GM12878 (cell line): Measurements from ENCODE around the gene TXNDC5. TPM values are rescaled to one million over a fixed set of nuclear protein-coding genes. Genes with fewer than 3 reads are reported as not detected.

Experiments
- ATAC-seq: fragments of 200-7000 bp; cut with Tn5 transposase; 3 replicates; pipeline ENCODE4 v1.9.1; 2020; ENCODE audit warnings: mild to moderate bottlenecking, moderate library complexity
- BruUV-seq: library from RNA; stranded (reverse); fragments of 400-500 nt; replicated peaks from 2 replicates; lab custom pipeline; 2021; lab: Mats Ljungman, UMichigan
- CTCF ChIA-PET: fragments of 300-600 bp; sonication (Branson Sonifier 250); formaldehyde crosslinking; extraction: SDS; loops from one replicate; lab custom pipeline; 2021; ENCODE audit warnings: inconsistent platforms; lab: Yijun Ruan, JAX
- POLR2A ChIA-PET: fragments of 350-600 bp; formaldehyde crosslinking; extraction: SDS; loops from one replicate; lab custom pipeline; 2021; ENCODE audit warnings: inconsistent platforms; lab: Charles Lee
- RAD21 ChIA-PET: fragments of 300-600 bp; sonication (Branson Sonifier 250); formaldehyde crosslinking; loops from one replicate; lab custom pipeline; 2023; ENCODE audit warnings: antibody characterized with exemption; ENCODE audit not compliant: unreplicated experiment; lab: Charles Lee
- SMC1A ChIA-PET: fragments of 300-600 bp; sonication (Branson Sonifier 250); formaldehyde crosslinking; loops from one replicate; lab custom pipeline; 2023; ENCODE audit not compliant: unreplicated experiment, uncharacterized antibody; lab: Charles Lee
- DNase-seq: peaks from one replicate; pipeline ENCODE4 v3.0.0-alpha.2; 2011; ENCODE audit warnings: low read depth, low spot score
- FAIRE-seq: peaks from 3 replicates; lab custom pipeline; 2011; peaks lifted over from hg19 to GRCh38; lab: Jason Lieb, UNC
- H2AFZ ChIP-seq: 2 replicates; pipeline ENCODE4 v1.6.0; 2011; ENCODE audit warnings: low read depth, low read length, control low read depth; ENCODE audit not compliant: control insufficient read depth
- H3K27ac ChIP-seq: 2 replicates; pipeline ENCODE4 v1.5.1; 2011; ENCODE audit warnings: control low read depth; ENCODE audit not compliant: control insufficient read depth, insufficient read depth
- H3K27me3 ChIP-seq, 2 experiments: replicated peaks in 1 of 2; 2 replicates each; pipeline versions ENCODE4 v1.6.0 to v1.6.1; 2011; ENCODE audit warnings: low read length in 1 of 2; ENCODE audit not compliant: control insufficient read depth in 2 of 2, insufficient read depth in 2 of 2
- H3K36me3 ChIP-seq, 2 experiments: 2 replicates each; pipeline ENCODE4 v1.5.1; 2011; ENCODE audit warnings: low read length in 1 of 2; ENCODE audit not compliant: control insufficient read depth in 2 of 2, insufficient read depth in 2 of 2
- H3K4me1 ChIP-seq: 2 replicates; pipeline ENCODE4 v1.6.1; 2011; ENCODE audit warnings: mild to moderate bottlenecking, low read length, moderate library complexity, mixed read lengths; ENCODE audit not compliant: control insufficient read depth, insufficient read depth
- H3K4me2 ChIP-seq: 2 replicates; pipeline ENCODE4 v1.6.0; 2011; ENCODE audit warnings: control low read depth; ENCODE audit not compliant: control insufficient read depth, insufficient read depth
- H3K4me3 ChIP-seq: fragments of 200-600 bp; sonication (generic); 2 replicates; pipeline ENCODE4 v1.5.1; 2016
- H3K79me2 ChIP-seq: 2 replicates; pipeline ENCODE4 v1.6.0; 2011; ENCODE audit warnings: low read length; ENCODE audit not compliant: control insufficient read depth, insufficient read depth
- H3K9ac ChIP-seq: 2 replicates; pipeline ENCODE4 v1.8.0; 2011; ENCODE audit warnings: low read length, control low read depth, mixed read lengths; ENCODE audit not compliant: control insufficient read depth, insufficient read depth
- H3K9me3 ChIP-seq: replicated peaks from 3 replicates; pipeline ENCODE4 v1.5.1; 2011; ENCODE audit warnings: mild to moderate bottlenecking, low read length; ENCODE audit not compliant: control insufficient read depth, insufficient read depth
- H4K20me1 ChIP-seq: 2 replicates; pipeline ENCODE4 v1.6.0; 2011; ENCODE audit not compliant: control insufficient read depth, insufficient read depth
- BCL11A ChIP-seq: IDR thresholded peaks from 2 replicates; pipeline ENCODE4 v1.6.1; 2011; ENCODE audit warnings: low read depth, low read length
- FOXM1 ChIP-seq: IDR thresholded peaks from 2 replicates; pipeline ENCODE4 v1.6.1; 2012; ENCODE audit warnings: low read depth, mild to moderate bottlenecking, inconsistent platforms, low read length, moderate library complexity
- HDGF ChIP-seq: fragments of 450-650 bp; IDR thresholded peaks from 2 replicates; pipeline ENCODE4 v1.6.1; 2016; ENCODE audit warnings: antibody characterized with exemption
- IRF4 ChIP-seq: IDR thresholded peaks from 2 replicates; pipeline ENCODE4 v1.6.1; 2011; ENCODE audit warnings: low read depth, low read length
- MYB ChIP-seq: fragments of 150-350 bp; IDR thresholded peaks from 2 replicates; pipeline ENCODE4 v1.6.1; 2014; ENCODE audit warnings: mild to moderate bottlenecking, low read depth, low read length, borderline replicate concordance
- PML ChIP-seq: IDR thresholded peaks from 2 replicates; pipeline ENCODE4 v1.6.1; 2012; ENCODE audit warnings: low read length, inconsistent platforms
- SMC3 ChIP-seq: IDR thresholded peaks from 2 replicates; pipeline ENCODE4 v1.6.1; 2011; ENCODE audit warnings: low read length, improper control_type of control experiment, borderline replicate concordance
- TCF7 ChIP-seq: IDR thresholded peaks from 2 replicates; pipeline ENCODE4 v1.6.1; 2014; ENCODE audit warnings: antibody characterized with exemption, borderline replicate concordance
- ZNF24 ChIP-seq: fragments of 450-650 bp; IDR thresholded peaks from 2 replicates; pipeline ENCODE4 v1.6.1; 2017; ENCODE audit warnings: antibody characterized with exemption, mild to moderate bottlenecking
- ZNF384 ChIP-seq: IDR thresholded peaks from 2 replicates; pipeline ENCODE4 v1.6.1; 2012; ENCODE audit warnings: low read depth, mild to moderate bottlenecking, low read length, improper control_type of control experiment, borderline replicate concordance
- WGBS: methylation state at CpG from one replicate; pipeline ENCODE4 v1.1.6; 2016; ENCODE audit warnings: low lambda C conversion rate; ENCODE audit not compliant: insufficient replicate concordance, insufficient coverage; ENCODE audit errors: missing lambda C conversion rate; 5-methylcytosine and 5-hydroxymethylcytosine counted together
- in situ Hi-C: fragments of 300-500 bp; cut with MboI; formaldehyde crosslinking; loops from 9 replicates; pipeline ENCODE4 v1.14.3; 2018; ENCODE audit warnings: mixed read lengths
- intact Hi-C: fragments of 100-400 bp; cut with micrococcal nuclease; formaldehyde crosslinking; loops from one replicate; pipeline ENCODE4 v1.14.2; 2022; ENCODE audit not compliant: unreplicated experiment
- polyA plus RNA-seq, 11 experiments: library from polyadenylated mRNA; depleted of rRNA in 4 of 11; unstranded in 6 of 11; stranded (reverse) in 5 of 11; fragments of >200 nt; fragmentation: Nextera tagmentation in 4 of 11; fragmentation: Illumina TruSeq in 1 of 11; extraction: Ambion mirVana in 4 of 11; extraction: Trizol in 1 of 11; gene quantifications; 1 replicate in 1 of 11; 2 replicates in 10 of 11; pipeline versions ENCODE4 v1.2.1 to v1.2.3, GENCODE V29; 2011 to 2016; ENCODE audit warnings: inconsistent platforms in 2 of 11, missing spikeins in 2 of 11, low read depth in 1 of 11
- total RNA-seq, 4 experiments: library from RNA; depleted of rRNA in 3 of 4; stranded (reverse); fragments of >200 nt in 3 of 4; fragmentation: Illumina TruSeq in 1 of 4; extraction: Trizol in 1 of 4; gene quantifications; 2 replicates each; pipeline versions ENCODE4 v1.2.1 to v1.2.3, GENCODE V29; 2013 to 2021
- TF ChIP-seq, protein P1 (sequence below): fragments of 450-650 bp; IDR thresholded peaks from 2 replicates; pipeline ENCODE4 v1.6.1; 2016; ENCODE audit warnings: mild to moderate bottlenecking
- TF ChIP-seq, protein P2 (sequence below): fragments of 450-650 bp; IDR thresholded peaks from 2 replicates; pipeline ENCODE4 v1.6.1; 2014; ENCODE audit warnings: mild to moderate bottlenecking

Gene TXNDC5
- total and polyA plus RNA-seq, 10 of the 15 experiments (the other 5 are each of a cell fraction or from before 2014, with no cell fraction given), result 7.2 to 181 (median 132) TPM

DNA sequence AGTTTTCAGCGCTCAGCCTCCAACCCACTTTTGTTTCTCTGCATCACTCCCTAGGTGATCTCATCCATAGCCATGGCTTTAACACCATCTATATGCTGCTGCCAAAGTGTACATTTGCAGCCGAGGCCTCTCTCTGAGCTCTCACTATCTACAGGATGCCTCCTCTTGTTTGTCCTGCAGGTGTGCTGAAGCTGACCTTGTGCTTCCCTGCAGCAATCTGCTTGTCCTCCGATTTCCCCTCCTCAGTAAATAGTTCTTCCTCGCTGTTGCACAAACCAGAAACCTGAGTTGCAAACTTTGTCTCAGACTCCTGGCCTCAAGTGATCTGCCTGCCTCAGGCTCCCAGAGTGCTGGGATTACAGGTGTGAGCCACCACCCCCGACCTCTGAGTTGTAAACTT lies 3.7 kb upstream of the TXNDC5 start:
- ATAC-seq (no peak), DNase-seq (no peak), FAIRE-seq (no peak)
- no TSS peak for BruUV-seq
- Histone ChIP-seq H3K27me3 (peaks cover 0 to 3% of the 10 kb centered on the region in 2 experiments; a peak in 2 of 4 replicates), H3K4me3 (no peak overlapping the region), H3K79me2 (peaks cover 10% of the 10 kb centered on the region), H3K9me3 (no peaks in the 10 kb centered on the region; the same call in 2 of the 3 replicates), H3K36me3 (0 out of 4 replicates have a peak, but pooled peaks cover 0 to under 1% of the 10 kb centered on the region in 2 experiments), H2AFZ (no peak overlapping the region), H3K9ac (no peak overlapping the region), H4K20me1 (no peaks in the 10 kb centered on the region), H3K4me1 (peaks cover 67% of the 10 kb centered on the region), H3K27ac (no peak overlapping the region), H3K4me2 (no peak overlapping the region)
- CTCF ChIA-PET, result no interaction called here
- TF ChIP-seq ZNF24, result no peak
- TF ChIP-seq PML, result no peak
- no peak for TF ChIP-seq MYB
- no peak for TF ChIP-seq ZNF384
- no peak for TF ChIP-seq IRF4
- TF ChIP-seq FOXM1, result no peak
- TF ChIP-seq, protein P1, sequence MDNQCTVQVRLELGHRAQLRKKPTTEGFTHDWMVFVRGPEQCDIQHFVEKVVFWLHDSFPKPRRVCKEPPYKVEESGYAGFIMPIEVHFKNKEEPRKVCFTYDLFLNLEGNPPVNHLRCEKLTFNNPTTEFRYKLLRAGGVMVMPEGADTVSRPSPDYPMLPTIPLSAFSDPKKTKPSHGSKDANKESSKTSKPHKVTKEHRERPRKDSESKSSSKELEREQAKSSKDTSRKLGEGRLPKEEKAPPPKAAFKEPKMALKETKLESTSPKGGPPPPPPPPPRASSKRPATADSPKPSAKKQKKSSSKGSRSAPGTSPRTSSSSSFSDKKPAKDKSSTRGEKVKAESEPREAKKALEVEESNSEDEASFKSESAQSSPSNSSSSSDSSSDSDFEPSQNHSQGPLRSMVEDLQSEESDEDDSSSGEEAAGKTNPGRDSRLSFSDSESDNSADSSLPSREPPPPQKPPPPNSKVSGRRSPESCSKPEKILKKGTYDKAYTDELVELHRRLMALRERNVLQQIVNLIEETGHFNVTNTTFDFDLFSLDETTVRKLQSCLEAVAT, result no peak
- TF ChIP-seq TCF7, result no peak
- no peak for TF ChIP-seq BCL11A
- TF ChIP-seq, protein P2, sequence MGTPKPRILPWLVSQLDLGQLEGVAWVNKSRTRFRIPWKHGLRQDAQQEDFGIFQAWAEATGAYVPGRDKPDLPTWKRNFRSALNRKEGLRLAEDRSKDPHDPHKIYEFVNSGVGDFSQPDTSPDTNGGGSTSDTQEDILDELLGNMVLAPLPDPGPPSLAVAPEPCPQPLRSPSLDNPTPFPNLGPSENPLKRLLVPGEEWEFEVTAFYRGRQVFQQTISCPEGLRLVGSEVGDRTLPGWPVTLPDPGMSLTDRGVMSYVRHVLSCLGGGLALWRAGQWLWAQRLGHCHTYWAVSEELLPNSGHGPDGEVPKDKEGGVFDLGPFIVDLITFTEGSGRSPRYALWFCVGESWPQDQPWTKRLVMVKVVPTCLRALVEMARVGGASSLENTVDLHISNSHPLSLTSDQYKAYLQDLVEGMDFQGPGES, result no peak
- TF ChIP-seq HDGF, result no peak
- TF ChIP-seq SMC3, result no peak
- SMC1A ChIA-PET, result interaction anchor here (0.5 to 1.3 kb wide), 4 partner anchors 39 to 449 kb away, joined by 3 to 4 read pairs (median 3); no protein-coding TSS in a partner anchor
- intact Hi-C loops (no loop called here), in situ Hi-C loops (no loop called here)
- POLR2A ChIA-PET, result no interaction called here
- WGBS, result 87% methylated on average over 5 of the region's 5 CpGs
- RAD21 ChIA-PET, result no interaction called here
